H1 (cell line): ENCODE data around the gene SLC17A5. TPM values are rescaled to one million over a fixed set of nuclear protein-coding genes. Genes with fewer than 3 reads are reported as not detected.

ENCODE experiments used
- CTCF ChIA-PET: fragments of 300-600 bp; sonication (Branson Sonifier 250); formaldehyde crosslinking; loops from one replicate; lab custom pipeline; 2021; ENCODE audit not compliant: partially characterized antibody; lab: Charles Lee
- POLR2A ChIA-PET: fragments of 300-600 bp; sonication (Branson Sonifier 250); formaldehyde crosslinking; loops from one replicate; lab custom pipeline; 2021; ENCODE audit warnings: inconsistent platforms; ENCODE audit not compliant: partially characterized antibody; lab: Charles Lee
- DNase-seq, 2 experiments: peaks; one replicate each; pipeline versions ENCODE4 v3.0.0 to v3.0.0-alpha.2; 2010 to 2022; ENCODE audit warnings: low spot score in 2 of 2, low read depth in 1 of 2, mixed read lengths in 1 of 2
- FAIRE-seq: peaks from 2 replicates; lab custom pipeline; 2011; peaks lifted over from hg19 to GRCh38; lab: Jason Lieb, UNC
- H2AFZ ChIP-seq: 2 replicates; pipeline ENCODE4 v1.8.1; 2012; ENCODE audit warnings: low read length, inconsistent platforms
- H2AK5ac ChIP-seq: 2 replicates; pipeline ENCODE4 v1.6.1; 2013; ENCODE audit warnings: low read depth, low read length
- H2BK120ac ChIP-seq: replicated peaks from 2 replicates; pipeline ENCODE3; 2013; ENCODE audit warnings: low read depth, low read length, inconsistent platforms
- H2BK12ac ChIP-seq: 2 replicates; pipeline ENCODE4 v1.6.1; 2013; ENCODE audit warnings: low read depth, low read length
- H2BK15ac ChIP-seq: 2 replicates; pipeline ENCODE4 v1.6.1; 2013; ENCODE audit warnings: low read length
- H2BK20ac ChIP-seq: 2 replicates; pipeline ENCODE4 v1.6.1; 2013; ENCODE audit warnings: low read length
- H2BK5ac ChIP-seq: 2 replicates; pipeline ENCODE4 v1.6.1; 2013; ENCODE audit warnings: low read depth, low read length
- H3K14ac ChIP-seq: 2 replicates; pipeline ENCODE4 v1.6.1; 2013; ENCODE audit warnings: inconsistent platforms; ENCODE audit not compliant: insufficient read length
- H3K18ac ChIP-seq: 2 replicates; pipeline ENCODE4 v1.6.1; 2013; ENCODE audit warnings: low read length; ENCODE audit errors: extremely low read depth
- H3K23ac ChIP-seq: 2 replicates; pipeline ENCODE4 v1.6.1; 2013; ENCODE audit warnings: inconsistent platforms; ENCODE audit not compliant: insufficient read length
- H3K23me2 ChIP-seq: 2 replicates; pipeline ENCODE4 v1.6.1; 2013; ENCODE audit warnings: low read depth, low read length
- H3K27ac ChIP-seq: 2 replicates; pipeline ENCODE4 v1.6.1; 2011; ENCODE audit warnings: low read depth, low read length, inconsistent platforms
- H3K27me3 ChIP-seq, 4 experiments: replicated peaks in 1 of 4; 1 replicate in 1 of 4; 2 replicates in 3 of 4; pipeline versions ENCODE4 v1.6.1 to v1.8.1; 2011 to 2013; ENCODE audit warnings: low read length in 3 of 4, mild to moderate bottlenecking in 3 of 4, inconsistent platforms in 2 of 4, mixed read lengths in 2 of 4, moderate library complexity in 1 of 4; ENCODE audit not compliant: control insufficient read depth in 3 of 4, insufficient read depth in 3 of 4; ENCODE audit errors: extremely low read depth in 1 of 4
- H3K36me3 ChIP-seq, 4 experiments: 2 replicates each; pipeline versions ENCODE4 v1.6.1 to v1.8.1; 2011 to 2013; ENCODE audit warnings: mild to moderate bottlenecking in 4 of 4, low read length in 3 of 4, moderate library complexity in 2 of 4, control low read depth in 1 of 4, inconsistent platforms in 1 of 4; ENCODE audit not compliant: insufficient read depth in 4 of 4, control insufficient read depth in 2 of 4
- H3K4ac ChIP-seq: replicated peaks from 2 replicates; pipeline ENCODE3; 2013; ENCODE audit warnings: low read length, low read depth, mixed read lengths, inconsistent platforms; ENCODE audit not compliant: insufficient read length
- H3K4me1 ChIP-seq, 4 experiments: replicated peaks in 1 of 4; 1 replicate in 1 of 4; 2 replicates in 3 of 4; pipeline versions ENCODE4 v1.6.1 to v1.8.1; 2011 to 2013; ENCODE audit warnings: low read length in 3 of 4, inconsistent platforms in 2 of 4, mixed read lengths in 1 of 4; ENCODE audit not compliant: insufficient read depth in 4 of 4, control insufficient read depth in 3 of 4
- H3K4me2 ChIP-seq, 2 experiments: 2 replicates each; pipeline versions ENCODE4 v1.6.1 to v1.8.1; 2011 to 2013; ENCODE audit warnings: low read depth in 2 of 2, low read length in 2 of 2, control low read depth in 1 of 2, inconsistent platforms in 1 of 2, mild to moderate bottlenecking in 1 of 2; ENCODE audit not compliant: insufficient read depth in 1 of 2
- H3K4me3 ChIP-seq, 4 experiments: fragments of 200-600, 300-600 bp in 1 of 4; sonication (generic), shearing (Covaris generic), sonication (Bioruptor Twin) in 1 of 4; 2 replicates each; pipeline versions ENCODE4 v1.5.1 to v1.8.1; 2011 to 2016; ENCODE audit warnings: low read length in 4 of 4, low read depth in 3 of 4, control low read depth in 2 of 4, inconsistent platforms in 2 of 4, mild to moderate bottlenecking in 2 of 4, mixed read lengths in 1 of 4, moderate library complexity in 1 of 4; ENCODE audit not compliant: insufficient read depth in 2 of 4; ENCODE audit errors: extremely low read depth in 1 of 4
- H3K56ac ChIP-seq: replicated peaks from 2 replicates; pipeline ENCODE3; 2013; ENCODE audit warnings: low read depth, mild to moderate bottlenecking, mixed read lengths, low read length, inconsistent platforms; ENCODE audit not compliant: insufficient read length
- H3K79me1 ChIP-seq: 2 replicates; pipeline ENCODE4 v1.6.1; 2013; ENCODE audit warnings: low read depth, low read length, control low read depth
- H3K79me2 ChIP-seq, 2 experiments: 2 replicates each; pipeline versions ENCODE4 v1.6.1 to v1.8.1; 2012 to 2013; ENCODE audit warnings: low read length in 2 of 2, mild to moderate bottlenecking in 2 of 2, inconsistent platforms in 1 of 2; ENCODE audit not compliant: insufficient read depth in 2 of 2, control insufficient read depth in 1 of 2
- H3K9ac ChIP-seq, 4 experiments: replicated peaks in 1 of 4; 1 replicate in 1 of 4; 2 replicates in 3 of 4; pipeline versions ENCODE4 v1.6.1 to v1.8.1; 2011 to 2013; ENCODE audit warnings: low read depth in 3 of 4, low read length in 3 of 4, control low read depth in 2 of 4, mild to moderate bottlenecking in 2 of 4, moderate library complexity in 2 of 4, inconsistent platforms in 1 of 4; ENCODE audit errors: extremely low read depth in 1 of 4
- H3K9me3 ChIP-seq, 2 experiments: 2 replicates each; pipeline versions ENCODE4 v1.6.1 to v1.8.1; 2012 to 2013; ENCODE audit warnings: mild to moderate bottlenecking in 2 of 2, moderate library complexity in 2 of 2, control low read depth in 1 of 2, inconsistent platforms in 1 of 2, low read depth in 1 of 2, low read length in 1 of 2, mixed read lengths in 1 of 2; ENCODE audit not compliant: insufficient read depth in 2 of 2
- H4K20me1 ChIP-seq, 2 experiments: replicated peaks in 1 of 2; 2 replicates each; pipeline versions ENCODE3 to v1.8.1; 2011 to 2013; ENCODE audit warnings: inconsistent platforms in 2 of 2, low read length in 2 of 2, mild to moderate bottlenecking in 1 of 2; ENCODE audit not compliant: insufficient read depth in 2 of 2, control insufficient read depth in 1 of 2
- H4K5ac ChIP-seq: 2 replicates; pipeline ENCODE4 v1.6.1; 2013; ENCODE audit warnings: low read length, low read depth, mixed read lengths, inconsistent platforms; ENCODE audit not compliant: insufficient read length
- H4K8ac ChIP-seq: 2 replicates; pipeline ENCODE4 v1.8.0; 2013; ENCODE audit warnings: mild to moderate bottlenecking, moderate library complexity, low read length, inconsistent platforms; ENCODE audit not compliant: insufficient read depth; ENCODE audit errors: extremely low read depth
- H4K91ac ChIP-seq: replicated peaks from 2 replicates; pipeline ENCODE3; 2013; ENCODE audit warnings: low read length, mixed read lengths, inconsistent platforms; ENCODE audit not compliant: insufficient read length
- CEBPB ChIP-seq: IDR thresholded peaks from 2 replicates; pipeline ENCODE4 v1.6.1; 2012; ENCODE audit warnings: low read depth, low read length
- EGR1 ChIP-seq: IDR thresholded peaks from 2 replicates; pipeline ENCODE4 v1.6.1; 2011; ENCODE audit warnings: low read depth, low read length, borderline replicate concordance
- EZH2 ChIP-seq: fragments of 200-600 bp; sonication (generic); IDR thresholded peaks from 2 replicates; pipeline ENCODE4 v1.7.1; 2012; ENCODE audit warnings: low read depth, mild to moderate bottlenecking, moderate library complexity, low read length, inconsistent platforms; ENCODE audit not compliant: severe bottlenecking
- GABPA ChIP-seq: IDR thresholded peaks from 2 replicates; pipeline ENCODE4 v1.6.1; 2011; ENCODE audit warnings: mild to moderate bottlenecking, low read length, moderate library complexity, borderline replicate concordance; ENCODE audit not compliant: insufficient read depth
- KDM1A ChIP-seq: fragments of 200-600, 300-600 bp; sonication (generic); IDR thresholded peaks from 2 replicates; pipeline ENCODE4 v1.7.1; 2016; ENCODE audit warnings: mild to moderate bottlenecking, low read length, borderline replicate concordance
- NANOG ChIP-seq: IDR thresholded peaks from 2 replicates; pipeline ENCODE4 v1.6.1; 2011; ENCODE audit warnings: low read length, low read depth, mild to moderate bottlenecking, inconsistent platforms; ENCODE audit not compliant: insufficient read depth, poor library complexity, severe bottlenecking
- POLR2AphosphoS5 ChIP-seq: IDR thresholded peaks from 2 replicates; pipeline ENCODE4 v1.6.1; 2011; ENCODE audit warnings: low read depth, low read length
- RNF2 ChIP-seq: fragments of 200-900, 300-1000 bp; sonication (generic); IDR thresholded peaks from 2 replicates; pipeline ENCODE4 v1.7.1; 2016; ENCODE audit warnings: borderline replicate concordance, low read depth, mild to moderate bottlenecking, antibody characterized with exemption, low read length; ENCODE audit not compliant: poor library complexity, severe bottlenecking; ENCODE audit errors: missing control alignments
- SP1 ChIP-seq: IDR thresholded peaks from 2 replicates; pipeline ENCODE4 v1.6.1; 2011; ENCODE audit warnings: low read depth, low read length
- TAF1 ChIP-seq: IDR thresholded peaks from 2 replicates; pipeline ENCODE4 v1.6.1; 2011; ENCODE audit warnings: mild to moderate bottlenecking, low read depth, low read length
- TAF7 ChIP-seq: optimal IDR thresholded peaks from 2 replicates; pipeline ENCODE3; 2011; ENCODE audit warnings: low read depth, mild to moderate bottlenecking, inconsistent platforms, low read length, moderate library complexity, borderline replicate concordance
- YY1 ChIP-seq: IDR thresholded peaks from 2 replicates; pipeline ENCODE4 v1.6.1; 2011; ENCODE audit warnings: low read depth, mild to moderate bottlenecking, low read length
- ZNF274 ChIP-seq: IDR thresholded peaks from 2 replicates; pipeline ENCODE4 v1.7.0; 2012; ENCODE audit warnings: low read length, borderline replicate concordance; ENCODE audit errors: extremely low read depth
- WGBS, 2 experiments: shearing (Covaris generic) in 1 of 2; methylation state at CpG; one replicate each; pipeline versions ENCODE4 v1.1.6 to v1.1.7; 2013 to 2015; ENCODE audit warnings: low lambda C conversion rate in 2 of 2, mixed read lengths in 2 of 2, inconsistent platforms in 1 of 2, low coverage in 1 of 2, missing lambda C conversion rate in 1 of 2; ENCODE audit not compliant: insufficient replicate concordance in 2 of 2, insufficient coverage in 1 of 2, insufficient read length in 1 of 2; ENCODE audit errors: extremely low coverage in 1 of 2, missing lambda C conversion rate in 1 of 2; 5-methylcytosine and 5-hydroxymethylcytosine counted together
- polyA plus RNA-seq, 7 experiments: library from polyadenylated mRNA; depleted of rRNA in 3 of 7; stranded (reverse) in 5 of 7; unstranded in 2 of 7; fragments of >200 nt in 5 of 7; fragments of 200-250 nt in 2 of 7; gene quantifications; 1 replicate in 5 of 7; 2 replicates in 1 of 7; 4 replicates in 1 of 7; pipeline versions ENCODE4 v1.2.1 to v1.2.3, GENCODE V29; 2011 to 2013; ENCODE audit warnings: missing spikeins in 2 of 7, mixed read lengths in 2 of 7
- total RNA-seq: library from RNA; stranded (reverse); fragmentation: NEBNext Ultra II Directional; extraction: Animal tissue kit (Norgen Biotek cat#: 25700); gene quantifications from 2 replicates; pipeline ENCODE4 v1.2.1, GENCODE V29; 2021

Gene SLC17A5
- total and polyA plus RNA-seq, 2 of the 8 experiments (the other 6 are each of a cell fraction or from before 2014, with no cell fraction given) = 11.0 to 11.9 TPM

- no peak overlapping the region for H4K91ac ChIP-seq
- H3K23me2 ChIP-seq = no peaks in the 10 kb centered on the region
- no peak overlapping the region for H4K5ac ChIP-seq
- H4K8ac ChIP-seq = no peak overlapping the region
- no peak overlapping the region for H2AK5ac ChIP-seq
- POLR2A ChIA-PET = interaction anchor here (0.5 to 1.7 kb wide), 5 partner anchors 8 to 156 kb away, joined by 3 to 7 read pairs (median 4); no protein-coding TSS in a partner anchor
- no peak overlapping the region for H3K23ac ChIP-seq
- H3K4me1 ChIP-seq = no peaks in the 10 kb centered on the region
- no peaks in the 10 kb centered on the region for H3K27me3 ChIP-seq
- no peak overlapping the region for H2BK5ac ChIP-seq
- no peaks in the 10 kb centered on the region for H3K36me3 ChIP-seq
- no peak overlapping the region; a peak in 1 of 7 replicates for H3K9ac ChIP-seq
- H2BK120ac ChIP-seq = no peak overlapping the region
- H3K18ac ChIP-seq = no peak overlapping the region
- no peak overlapping the region for H3K4me2 ChIP-seq
- H2BK20ac ChIP-seq = no peak overlapping the region
- no peak overlapping the region for H2BK12ac ChIP-seq
- no peak overlapping the region for H3K4ac ChIP-seq
- no peak overlapping the region for H3K27ac ChIP-seq
- no peak overlapping the region for H3K14ac ChIP-seq
- H3K79me1 ChIP-seq = no peaks in the 10 kb centered on the region
- FAIRE-seq = no peak
- WGBS, 2 experiments = 90% methylated on average over 8 of the region's 8 CpGs; no CpG with 5 or more reads in 1 of the 2 experiments
- H3K4me3 ChIP-seq = no peak overlapping the region
- no peaks in the 10 kb centered on the region for H4K20me1 ChIP-seq
- H3K56ac ChIP-seq = no peak overlapping the region
- no peak overlapping the region for H2AFZ ChIP-seq
- CTCF ChIA-PET = interaction anchor here (0.7 to 7.8 kb wide), 6 partner anchors 8 to 1538 kb away, joined by 3 to 89 read pairs (median 6); no protein-coding TSS in a partner anchor
- no peaks in the 10 kb centered on the region for H3K9me3 ChIP-seq
- DNase-seq = no peak
- no peaks in the 10 kb centered on the region for H3K79me2 ChIP-seq
- no peak overlapping the region for H2BK15ac ChIP-seq
- TF ChIP-seq RNF2 (no peak), GABPA (no peak), POLR2AphosphoS5 (no peak), CEBPB (no peak), KDM1A (no peak), TAF1 (no peak), ZNF274 (no peak), TAF7 (no peak), NANOG (no peak), SP1 (no peak), YY1 (no peak), EGR1 (no peak), EZH2 (no peak)
These were observed 18.3 kb upstream of the SLC17A5 start for GRCh38 chr6:73671911-73672685.
